Fibroblast of gingiva (primary cell): ENCODE measurements around the gene TLE7.

Experiments
- DNase-seq: peaks from one replicate; pipeline ENCODE4 v3.0.0-alpha.2; 2011; ENCODE audit warnings: low read depth

TLE7 gene

GRCh38 chr16:71412270-71413160 lies 29.3 kb downstream of the TLE7 start:
- peak; percentile 43 for DNase-seq

GRCh38 chr16:71410146-71410545 lies 31.7 kb downstream of the TLE7 start:
- no peak for DNase-seq

- DNase-seq, result no peak
These were observed 32.7 kb downstream of the TLE7 start for GRCh38 chr16:71409011-71409775.

- DNase-seq, result no peak
These were observed 33.3 kb downstream of the TLE7 start for GRCh38 chr16:71408536-71408935.

GRCh38 chr16:71407731-71408130 lies 34.1 kb downstream of the TLE7 start:
- DNase-seq, result no peak

GRCh38 chr16:71406724-71407123 lies 35.1 kb downstream of the TLE7 start:
- DNase-seq, result no peak

GRCh38 chr16:71406316-71406715 lies 35.5 kb downstream of the TLE7 start:
- no peak for DNase-seq

- no peak for DNase-seq
These were observed 37.5 kb downstream of the TLE7 start for GRCh38 chr16:71404364-71404763.

- no peak for DNase-seq
These were observed 39.2 kb downstream of the TLE7 start for GRCh38 chr16:71402674-71403073.

- DNase-seq, result no peak
These were observed 39.8 kb downstream of the TLE7 start for GRCh38 chr16:71402007-71402406.

- no peak for DNase-seq
These were observed 41.9 kb downstream of the TLE7 start for GRCh38 chr16:71399801-71400563.

GRCh38 chr16:71396594-71396993 lies 45.3 kb downstream of the TLE7 start:
- no peak for DNase-seq

GRCh38 chr16:71389330-71389729 lies 52.5 kb downstream of the TLE7 start:
- DNase-seq, result no peak

GRCh38 chr16:71387045-71387871 lies 54.6 kb downstream of the TLE7 start:
- no peak for DNase-seq

GRCh38 chr16:71384073-71384724 lies 57.7 kb downstream of the TLE7 start:
- no peak for DNase-seq

GRCh38 chr16:71383054-71383773 lies 58.6 kb downstream of the TLE7 start:
- no peak for DNase-seq

GRCh38 chr16:71380831-71381230 lies 61.0 kb downstream of the TLE7 start:
- DNase-seq, result no peak
